Duodenal mucosa (tissue), 2 donors: ENCODE results near the gene FOLH1.
"Not testable (repeated sequence)": the region's sequence is repeated elsewhere in the genome, so short reads cannot be mapped to it uniquely, and the experiment has no call there.

Experiments used
- H3K27ac ChIP-seq: one replicate; pipeline ENCODE4 v1.7.0; 2013; ENCODE audit warnings: low read depth, low read length
- H3K27me3 ChIP-seq, 2 donors: one replicate each; pipeline ENCODE4 v1.7.0; 2013; ENCODE audit warnings: low read length in 2 of 2, control low read depth in 1 of 2; ENCODE audit not compliant: insufficient read depth in 2 of 2, control insufficient read depth in 1 of 2
- H3K36me3 ChIP-seq, 2 donors: one replicate each; pipeline ENCODE4 v1.7.0; 2013; ENCODE audit warnings: low read length in 2 of 2, control low read depth in 1 of 2; ENCODE audit not compliant: insufficient read depth in 2 of 2, control insufficient read depth in 1 of 2
- H3K4me1 ChIP-seq, 2 donors: one replicate each; pipeline ENCODE4 v1.7.0; 2013; ENCODE audit warnings: low read length in 2 of 2, control low read depth in 1 of 2; ENCODE audit not compliant: insufficient read depth in 2 of 2, control insufficient read depth in 1 of 2
- H3K4me3 ChIP-seq, 2 donors: one replicate each; pipeline ENCODE4 v1.7.0; 2013; ENCODE audit warnings: low read length in 2 of 2, low read depth in 1 of 2
- H3K9ac ChIP-seq, 2 donors: one replicate each; pipeline ENCODE4 v1.7.0; 2013; ENCODE audit warnings: low read length in 2 of 2, low read depth in 1 of 2
- H3K9me3 ChIP-seq, 2 donors: one replicate each; pipeline ENCODE4 v1.7.0; 2013; ENCODE audit warnings: low read length in 2 of 2, control low read depth in 1 of 2; ENCODE audit not compliant: control insufficient read depth in 1 of 2

The FOLH1 gene

DNA sequence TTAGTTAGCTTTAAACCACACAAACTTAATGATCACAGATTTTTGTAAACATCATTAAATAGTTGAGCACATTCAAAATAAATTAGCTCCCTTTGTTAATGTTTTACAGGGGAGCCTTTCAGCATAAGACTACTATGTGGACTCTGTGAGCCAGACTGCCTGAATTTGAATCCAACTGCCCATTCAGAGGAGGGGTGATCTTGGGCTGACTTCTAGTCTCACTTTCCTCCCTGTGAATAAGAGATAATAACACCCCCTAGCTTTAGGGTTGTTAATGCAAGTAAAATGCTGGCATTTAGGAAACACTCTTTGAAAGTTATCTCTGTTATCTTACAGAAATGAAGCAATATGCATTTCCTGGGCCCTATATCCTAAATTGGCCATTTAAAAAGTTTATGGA lies 23.6 kb downstream of the FOLH1 start:
- H3K36me3 ChIP-seq, H3K4me1 ChIP-seq, H3K9ac ChIP-seq, H3K27me3 ChIP-seq, H3K9me3 ChIP-seq, H3K4me3 ChIP-seq, H3K27ac ChIP-seq: not testable (repeated sequence)

DNA sequence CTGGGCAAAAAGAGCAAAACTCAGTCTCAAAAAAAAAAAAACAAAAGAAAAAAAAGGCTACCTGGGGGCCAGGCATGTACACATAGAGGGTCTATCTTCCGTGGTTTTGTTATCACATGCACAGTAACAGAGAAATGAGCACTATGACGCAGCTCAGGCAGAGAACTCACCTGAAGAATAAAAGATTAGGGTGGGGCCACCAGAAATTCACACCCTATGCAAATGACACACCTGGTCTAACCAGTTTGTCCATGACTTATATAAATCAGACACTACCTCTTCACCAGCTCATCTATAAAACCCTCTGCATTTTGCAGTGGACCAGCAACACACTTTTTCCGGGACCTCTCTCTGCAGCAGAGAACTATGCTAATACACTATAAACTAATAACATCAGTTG lies 30.5 kb downstream of the FOLH1 start:
- H3K27me3 ChIP-seq, H3K4me1 ChIP-seq, H3K9me3 ChIP-seq, H3K9ac ChIP-seq, H3K27ac ChIP-seq, H3K4me3 ChIP-seq, H3K36me3 ChIP-seq: not testable (repeated sequence)

DNA sequence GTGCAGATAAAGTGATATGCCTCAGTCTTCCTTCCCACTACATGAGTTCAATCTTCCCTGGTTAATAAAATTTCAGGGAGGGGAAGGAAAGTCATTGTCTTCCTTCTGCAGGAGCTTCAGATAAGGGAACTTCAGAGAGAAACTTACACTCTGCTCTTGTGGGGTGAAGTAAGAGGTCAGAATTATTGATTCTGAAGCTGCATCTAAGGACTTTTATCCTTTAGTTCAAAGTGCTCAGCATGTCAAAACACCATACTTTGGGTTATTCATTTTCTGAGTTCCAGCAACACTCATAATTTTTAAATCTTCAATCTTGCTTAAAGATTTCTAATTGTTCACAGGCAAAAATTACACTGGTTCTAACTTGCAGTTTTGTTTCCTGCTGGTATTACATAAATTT lies 33.0 kb downstream of the FOLH1 start:
- not testable (repeated sequence) for H3K27me3 ChIP-seq, H3K4me3 ChIP-seq, H3K9me3 ChIP-seq, H3K36me3 ChIP-seq, H3K9ac ChIP-seq, H3K4me1 ChIP-seq, H3K27ac ChIP-seq

DNA sequence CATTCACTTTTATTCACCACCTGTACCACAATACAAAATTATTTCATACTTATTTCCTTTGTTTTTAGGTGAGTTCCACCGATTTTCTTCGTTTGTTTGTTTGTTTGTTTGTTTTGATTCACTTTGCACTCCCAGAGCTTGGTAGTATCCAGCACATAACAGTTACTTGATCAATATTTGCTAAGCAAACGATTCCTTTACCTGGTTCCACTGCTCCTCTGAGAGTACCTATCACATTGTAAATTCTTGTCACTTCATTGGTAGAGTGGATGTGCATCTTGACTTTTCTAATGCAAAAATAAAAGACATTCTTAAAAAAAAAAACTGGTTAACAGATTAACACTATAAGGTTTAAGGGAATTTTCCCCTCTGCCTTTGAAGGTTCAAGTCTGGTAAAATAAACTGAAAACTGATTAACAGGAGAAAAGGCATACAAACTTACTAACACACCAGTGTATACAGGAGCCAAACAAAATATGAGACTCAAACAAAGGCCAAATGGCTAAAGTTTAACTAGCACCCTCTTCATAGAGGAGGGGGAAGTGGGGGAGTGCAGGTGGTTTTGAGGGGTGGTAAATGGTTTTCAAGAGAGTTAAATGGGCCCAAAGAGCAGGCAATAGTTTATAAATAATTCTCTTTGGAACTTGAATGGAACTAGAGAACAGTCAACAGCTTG lies 33.6 kb downstream of the FOLH1 start:
- not testable (repeated sequence) for H3K9me3 ChIP-seq, H3K4me3 ChIP-seq, H3K27ac ChIP-seq, H3K9ac ChIP-seq, H3K4me1 ChIP-seq, H3K36me3 ChIP-seq, H3K27me3 ChIP-seq

DNA sequence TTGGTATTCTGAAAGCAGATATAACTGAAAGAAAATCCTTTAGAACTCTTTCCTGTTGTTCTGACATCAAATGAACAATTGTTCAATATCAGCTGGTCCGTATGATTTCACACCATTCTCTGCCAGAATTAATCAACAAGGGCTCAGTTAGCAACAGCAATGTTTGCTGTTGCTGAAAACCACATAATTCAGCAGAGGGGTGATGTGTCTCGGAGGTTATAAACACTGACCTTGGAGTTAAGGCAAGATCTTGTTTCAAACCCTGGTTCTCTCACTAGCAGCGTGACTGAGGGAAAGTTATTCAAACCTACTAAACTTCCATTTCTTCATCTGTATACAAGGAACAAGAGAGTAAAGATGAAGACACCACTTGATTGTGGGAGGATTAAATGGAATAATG lies 36.8 kb downstream of the FOLH1 start:
- not testable (repeated sequence) for H3K9ac ChIP-seq, H3K4me3 ChIP-seq, H3K9me3 ChIP-seq, H3K27ac ChIP-seq, H3K36me3 ChIP-seq, H3K4me1 ChIP-seq, H3K27me3 ChIP-seq

DNA sequence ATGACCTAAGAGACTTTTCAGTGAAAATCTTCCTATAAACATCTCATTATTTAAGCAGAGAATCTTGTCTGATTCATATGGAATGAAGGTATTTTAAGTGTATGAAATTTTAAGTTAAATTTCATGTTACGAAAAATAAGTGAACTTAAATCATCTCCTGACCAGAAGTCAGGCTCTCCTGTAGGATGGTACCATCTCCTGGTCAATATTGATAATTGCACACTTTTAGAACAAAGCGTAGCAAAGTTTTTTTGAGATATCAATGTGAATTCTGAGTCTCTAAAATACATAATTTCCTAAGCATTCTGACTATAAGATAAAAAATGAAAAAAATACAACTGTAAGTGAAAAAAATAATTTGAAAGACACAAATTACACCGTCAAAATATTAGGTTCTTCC lies 38.8 kb downstream of the FOLH1 start:
- H3K4me3 ChIP-seq, H3K9ac ChIP-seq, H3K27me3 ChIP-seq, H3K36me3 ChIP-seq, H3K27ac ChIP-seq, H3K9me3 ChIP-seq, H3K4me1 ChIP-seq: not testable (repeated sequence)

DNA sequence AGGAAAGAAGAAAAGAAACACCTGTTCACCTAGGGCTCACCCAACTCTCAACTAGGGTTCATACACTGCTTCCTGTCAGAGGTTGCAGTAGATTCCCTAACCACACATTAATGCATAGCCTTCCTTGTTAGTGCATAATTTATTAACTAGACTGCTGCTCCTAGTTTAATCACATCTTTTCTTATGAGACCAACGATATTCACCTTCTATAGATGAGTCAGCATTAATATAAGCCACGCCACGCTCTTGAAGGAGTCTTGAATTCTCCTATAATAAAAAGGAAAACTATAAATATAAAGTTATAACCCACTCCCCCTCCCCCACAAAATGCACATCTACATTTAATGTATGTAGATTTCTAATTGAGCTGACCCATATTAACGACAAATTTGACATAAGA lies 39.4 kb downstream of the FOLH1 start:
- not testable (repeated sequence) for H3K9ac ChIP-seq, H3K27ac ChIP-seq, H3K9me3 ChIP-seq, H3K4me3 ChIP-seq, H3K36me3 ChIP-seq, H3K4me1 ChIP-seq, H3K27me3 ChIP-seq

DNA sequence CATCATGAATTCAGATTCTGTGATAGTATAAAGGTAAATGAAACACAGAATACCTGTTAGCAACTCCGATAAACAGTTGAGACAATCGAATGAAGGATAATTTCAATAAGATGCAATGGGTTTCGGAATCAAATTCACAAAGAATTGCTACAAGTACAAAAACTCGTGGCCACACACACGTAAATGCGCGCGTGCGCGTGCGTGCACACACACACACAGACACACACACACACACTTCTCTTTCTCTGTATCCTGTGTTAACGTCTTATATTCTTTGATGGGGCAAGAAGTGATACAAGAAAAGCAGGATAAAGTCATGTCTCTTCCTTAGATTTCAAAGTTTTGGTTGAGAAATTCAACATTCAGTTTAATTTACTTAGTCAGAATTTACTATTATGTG lies 57.2 kb downstream of the FOLH1 start:
- Histone ChIP-seq H3K9me3 (no peaks in the 10 kb centered on the region), H3K36me3 (peaks cover 0 to 12% of the 10 kb centered on the region in 2 donors), H3K27me3 (no peaks in the 10 kb centered on the region), H3K9ac (no peak overlapping the region), H3K27ac (no peak overlapping the region), H3K4me1 (no peaks in the 10 kb centered on the region), H3K4me3 (no peak overlapping the region)

DNA sequence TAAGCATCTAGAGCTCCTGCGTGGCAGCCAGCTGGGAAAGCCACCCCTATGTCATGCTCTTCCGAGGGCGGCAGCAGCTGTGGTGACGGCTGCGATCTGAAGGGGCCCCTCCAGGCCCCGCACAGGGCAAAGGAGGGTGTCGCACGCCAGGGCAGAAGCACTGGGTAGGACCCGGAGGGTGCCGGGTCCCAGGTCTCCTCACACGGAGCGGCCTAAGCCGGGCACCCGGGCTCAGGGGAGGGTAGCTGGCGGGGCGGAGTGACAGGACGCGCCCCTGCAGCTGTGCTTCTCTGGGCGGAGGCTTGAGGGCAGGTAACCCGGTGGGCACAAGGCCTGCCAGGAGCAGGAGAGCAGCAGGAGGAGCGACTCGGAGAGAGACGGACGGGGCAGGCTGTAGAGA lies 106.0 kb downstream of the FOLH1 start:
- not testable (repeated sequence) for H3K9ac ChIP-seq, H3K9me3 ChIP-seq, H3K27ac ChIP-seq, H3K4me3 ChIP-seq, H3K4me1 ChIP-seq, H3K27me3 ChIP-seq, H3K36me3 ChIP-seq
